Chondrocyte (in vitro differentiated cells): ENCODE measurements around the gene TAF15. TPM values are rescaled to one million over a fixed set of nuclear protein-coding genes. Genes with fewer than 3 reads are reported as not detected.

Experiments
- DNase-seq: peaks from one replicate; pipeline ENCODE4 v3.0.0; 2021; ENCODE audit warnings: mixed read lengths, low spot score
- H3K27ac Mint-ChIP-seq: one replicate; pipeline ENCODE4 v1.8.0; 2021; ENCODE audit warnings: mild to moderate bottlenecking, moderate library complexity, mixed read lengths; ENCODE audit not compliant: unreplicated experiment
- H3K27me3 Mint-ChIP-seq: 2 replicates; pipeline ENCODE4 v1.8.0; 2021; ENCODE audit warnings: low read depth, mixed read lengths
- H3K36me3 Mint-ChIP-seq: 2 replicates; pipeline ENCODE4 v1.8.0; 2021; ENCODE audit warnings: low read depth, mixed read lengths
- H3K4me1 Mint-ChIP-seq: 2 replicates; pipeline ENCODE4 v1.8.0; 2021; ENCODE audit warnings: low read depth, mild to moderate bottlenecking, mixed read lengths
- H3K4me3 Mint-ChIP-seq: one replicate; pipeline ENCODE4 v1.8.0; 2021; ENCODE audit warnings: mild to moderate bottlenecking, moderate library complexity, mixed read lengths; ENCODE audit not compliant: unreplicated experiment
- H3K9me3 Mint-ChIP-seq: 2 replicates; pipeline ENCODE4 v1.8.0; 2021; ENCODE audit warnings: low read depth, mixed read lengths
- total RNA-seq: library from RNA; stranded (reverse); gene quantifications from 3 replicates; pipeline ENCODE4 v1.2.1, GENCODE V29; 2021
- TF ChIP-seq, protein P1 (sequence below): fragments of 200-600 bp; sonication (generic); IDR thresholded peaks from 2 replicates; pipeline ENCODE4 v1.5.0; 2021; ENCODE audit warnings: antibody characterized with exemption, mild to moderate bottlenecking, moderate library complexity

TAF15 gene
- total RNA-seq, 1 donor from 2014 or later = 135 TPM

DNA sequence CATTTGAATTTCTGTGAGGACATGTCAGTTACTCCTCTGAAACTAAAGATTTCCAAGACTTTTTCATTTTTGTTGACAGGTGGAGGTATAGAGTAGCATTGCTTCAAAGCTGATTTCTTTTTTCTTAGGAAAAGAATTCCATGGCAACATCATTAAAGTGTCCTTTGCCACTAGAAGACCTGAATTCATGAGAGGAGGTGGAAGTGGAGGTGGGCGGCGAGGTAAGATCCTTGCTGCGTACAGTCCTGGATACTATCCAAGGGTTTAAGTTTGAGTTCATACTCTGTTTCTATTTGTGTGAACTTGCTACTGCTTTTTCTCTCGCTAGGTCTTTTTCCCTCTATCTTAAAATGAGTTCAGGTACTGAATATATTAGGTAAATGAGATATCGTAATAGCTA is 33.0 kb downstream of the TAF15 start:
- Mint-ChIP-seq H3K27ac (no peak overlapping the region), H3K4me1 (peaks cover 12% of the 10 kb centered on the region), H3K4me3 (no peak overlapping the region), H3K36me3 (peaks cover 36% of the 10 kb centered on the region), H3K9me3 (no peaks in the 10 kb centered on the region), H3K27me3 (no peaks in the 10 kb centered on the region)
- TF ChIP-seq, protein P1, sequence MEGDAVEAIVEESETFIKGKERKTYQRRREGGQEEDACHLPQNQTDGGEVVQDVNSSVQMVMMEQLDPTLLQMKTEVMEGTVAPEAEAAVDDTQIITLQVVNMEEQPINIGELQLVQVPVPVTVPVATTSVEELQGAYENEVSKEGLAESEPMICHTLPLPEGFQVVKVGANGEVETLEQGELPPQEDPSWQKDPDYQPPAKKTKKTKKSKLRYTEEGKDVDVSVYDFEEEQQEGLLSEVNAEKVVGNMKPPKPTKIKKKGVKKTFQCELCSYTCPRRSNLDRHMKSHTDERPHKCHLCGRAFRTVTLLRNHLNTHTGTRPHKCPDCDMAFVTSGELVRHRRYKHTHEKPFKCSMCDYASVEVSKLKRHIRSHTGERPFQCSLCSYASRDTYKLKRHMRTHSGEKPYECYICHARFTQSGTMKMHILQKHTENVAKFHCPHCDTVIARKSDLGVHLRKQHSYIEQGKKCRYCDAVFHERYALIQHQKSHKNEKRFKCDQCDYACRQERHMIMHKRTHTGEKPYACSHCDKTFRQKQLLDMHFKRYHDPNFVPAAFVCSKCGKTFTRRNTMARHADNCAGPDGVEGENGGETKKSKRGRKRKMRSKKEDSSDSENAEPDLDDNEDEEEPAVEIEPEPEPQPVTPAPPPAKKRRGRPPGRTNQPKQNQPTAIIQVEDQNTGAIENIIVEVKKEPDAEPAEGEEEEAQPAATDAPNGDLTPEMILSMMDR = no peak
- no peak for DNase-seq

DNA sequence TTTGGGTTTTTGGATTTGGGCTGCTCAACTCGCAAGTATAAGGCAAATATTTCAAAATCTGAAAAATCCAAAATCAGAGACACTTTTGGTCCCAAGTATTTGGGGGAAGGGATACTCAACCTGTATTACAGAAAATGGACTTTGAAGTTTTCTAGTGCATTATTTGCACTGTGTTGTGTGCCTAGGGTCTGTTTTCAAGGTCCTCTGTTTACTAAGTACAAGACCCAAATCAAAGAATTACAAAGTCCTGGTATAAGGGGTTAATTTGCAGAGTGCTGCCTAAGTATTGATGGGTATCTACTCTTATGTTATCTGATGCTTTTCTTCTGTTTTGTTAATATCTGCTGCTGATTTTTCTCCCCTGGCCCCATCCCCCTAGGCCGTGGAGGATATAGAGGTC is 34.4 kb downstream of the TAF15 start:
- peaks cover 36% of the 10 kb centered on the region for H3K36me3 Mint-ChIP-seq
- peaks cover 16% of the 10 kb centered on the region for H3K4me1 Mint-ChIP-seq
- no peak for DNase-seq
- H3K4me3 Mint-ChIP-seq = no peak overlapping the region
- TF ChIP-seq, protein P1 = no peak
- no peaks in the 10 kb centered on the region for H3K9me3 Mint-ChIP-seq
- no peaks in the 10 kb centered on the region for H3K27me3 Mint-ChIP-seq
- no peak overlapping the region for H3K27ac Mint-ChIP-seq

DNA sequence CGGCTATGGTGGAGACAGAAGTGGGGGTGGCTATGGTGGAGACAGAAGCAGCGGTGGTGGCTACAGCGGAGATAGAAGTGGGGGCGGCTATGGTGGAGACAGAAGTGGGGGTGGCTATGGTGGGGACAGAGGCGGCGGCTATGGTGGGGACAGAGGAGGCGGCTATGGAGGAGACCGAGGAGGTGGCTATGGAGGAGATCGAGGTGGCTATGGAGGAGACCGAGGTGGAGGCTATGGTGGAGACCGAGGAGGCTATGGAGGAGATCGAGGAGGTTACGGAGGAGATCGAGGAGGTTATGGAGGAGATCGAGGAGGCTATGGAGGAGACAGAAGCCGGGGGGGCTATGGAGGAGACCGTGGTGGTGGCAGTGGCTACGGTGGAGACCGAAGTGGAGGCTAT is 35.3 kb downstream of the TAF15 start:
- no peak for DNase-seq
- peaks cover 36% of the 10 kb centered on the region for H3K36me3 Mint-ChIP-seq

DNA sequence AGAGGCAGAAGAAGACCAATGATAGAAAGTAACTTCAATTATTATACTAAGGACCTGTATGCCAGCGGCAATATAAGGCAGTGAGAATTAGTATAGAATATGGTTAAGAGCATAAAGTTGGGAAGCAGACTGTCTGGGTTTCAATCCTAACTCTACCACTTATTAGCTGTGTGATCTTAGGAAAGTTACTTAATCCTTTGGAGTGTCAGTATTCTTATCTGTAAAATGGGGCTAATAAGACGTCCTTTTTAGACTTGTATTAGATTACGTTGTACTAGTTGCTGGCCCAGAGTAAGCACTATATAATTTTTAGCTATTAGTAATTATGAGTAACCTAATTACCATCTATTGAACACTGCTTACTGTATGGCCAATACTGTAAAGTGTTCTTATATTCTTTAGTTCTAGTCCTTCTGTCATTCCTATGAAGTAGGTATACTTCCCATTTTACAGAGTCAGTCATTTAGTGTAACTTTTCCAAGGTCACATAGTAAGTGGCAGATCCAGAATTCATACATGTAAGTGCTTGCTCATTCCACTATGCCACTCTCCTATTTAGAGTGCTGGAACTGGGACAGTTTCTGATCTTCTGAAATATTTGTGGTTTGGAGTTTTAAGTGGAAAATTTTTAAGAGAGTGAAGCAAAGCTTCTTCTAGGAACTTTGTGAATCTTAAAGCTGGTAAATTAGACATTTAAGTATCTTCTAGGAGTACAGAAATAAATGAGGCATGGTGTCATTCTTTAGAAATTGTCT is 36.9 kb downstream of the TAF15 start:
- H3K9me3 Mint-ChIP-seq = no peaks in the 10 kb centered on the region
- no peak for DNase-seq
- H3K27me3 Mint-ChIP-seq = no peaks in the 10 kb centered on the region
- no peak overlapping the region for H3K4me3 Mint-ChIP-seq
- H3K36me3 Mint-ChIP-seq = peaks cover 36% of the 10 kb centered on the region
- H3K27ac Mint-ChIP-seq = peak overlapping the region; percentile 60
- H3K4me1 Mint-ChIP-seq = peaks cover 19% of the 10 kb centered on the region
- TF ChIP-seq, protein P1 = no peak

More for the DNA sequence above, 35.3 kb downstream of the TAF15 start:
- peaks cover 17% of the 10 kb centered on the region for H3K4me1 Mint-ChIP-seq
- no peaks in the 10 kb centered on the region for H3K27me3 Mint-ChIP-seq
- peak overlapping the region; percentile 41 for H3K27ac Mint-ChIP-seq
- no peaks in the 10 kb centered on the region for H3K9me3 Mint-ChIP-seq
- TF ChIP-seq, protein P1 = no peak
- no peak overlapping the region for H3K4me3 Mint-ChIP-seq

DNA sequence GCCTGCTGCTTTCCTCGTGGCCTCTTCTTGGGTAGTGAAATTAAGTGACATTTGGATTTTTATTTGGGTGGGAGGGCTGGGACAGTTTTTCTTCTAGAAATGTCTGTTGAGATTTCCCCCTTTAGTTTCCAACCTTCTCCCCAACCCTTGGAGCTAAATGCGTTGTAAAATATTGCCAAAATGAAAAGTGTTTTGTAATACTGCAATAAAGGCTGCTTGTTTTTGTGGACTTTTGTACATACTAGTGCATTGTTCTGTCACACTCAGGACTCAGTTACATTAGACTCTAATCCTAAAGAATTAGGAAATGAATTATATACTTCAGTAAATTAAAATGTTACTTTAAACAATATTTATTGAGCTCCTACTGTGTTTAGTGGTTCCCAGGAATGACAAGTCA is 37.7 kb downstream of the TAF15 start:
- H3K36me3 Mint-ChIP-seq = peaks cover 37% of the 10 kb centered on the region
- no peaks in the 10 kb centered on the region for H3K9me3 Mint-ChIP-seq
- H3K27ac Mint-ChIP-seq = no peak overlapping the region
- no peak for DNase-seq
- no peak overlapping the region for H3K4me3 Mint-ChIP-seq
- TF ChIP-seq, protein P1 = no peak
- H3K4me1 Mint-ChIP-seq = peaks cover 19% of the 10 kb centered on the region
- H3K27me3 Mint-ChIP-seq = no peaks in the 10 kb centered on the region
